HCT116 (cell line): Measurements from ENCODE around the gene EIF2D. TPM values are rescaled to one million over a fixed set of nuclear protein-coding genes. Genes with fewer than 3 reads are reported as not detected.

Experiments
- ATAC-seq: fragments of 200-7000 bp; cut with Tn5 transposase; 2 replicates; pipeline ENCODE4 v1.9.1; 2020; ENCODE audit warnings: mild to moderate bottlenecking, moderate library complexity
- BruUV-seq: library from RNA; stranded (reverse); fragments of 400-500 nt; replicated peaks from 2 replicates; lab custom pipeline; 2021; lab: Mats Ljungman, UMichigan
- CTCF ChIA-PET: fragments of 300-600 bp; sonication (Branson Sonifier 250); formaldehyde crosslinking; loops from one replicate; lab custom pipeline; 2021; ENCODE audit warnings: antibody characterized with exemption; lab: Charles Lee
- POLR2A ChIA-PET: fragments of 300-600, 350-600 bp; sonication (Branson Sonifier 250); formaldehyde crosslinking; loops from one replicate; lab custom pipeline; 2021; ENCODE audit warnings: antibody characterized with exemption; lab: Charles Lee
- RAD21 ChIA-PET, 2 experiments: fragments of 300-600 bp; sonication (Branson Sonifier 250); formaldehyde crosslinking; loops; one replicate each; lab custom pipeline; 2023; ENCODE audit warnings: low total read pairs in 2 of 2; ENCODE audit not compliant: uncharacterized antibody in 2 of 2, unreplicated experiment in 2 of 2, low non-redundant PET in 1 of 2; lab: Charles Lee
- DNase-seq: peaks from one replicate; pipeline ENCODE4 v3.0.0-alpha.2; 2010; ENCODE audit warnings: low read depth, low spot score
- H2AFZ ChIP-seq: fragments of 200-600 bp; shearing (Covaris generic), sonication (generic); 2 replicates; pipeline ENCODE4 v1.6.1; 2017; ENCODE audit warnings: low read depth, mixed run types, mixed read lengths, antibody characterized with exemption, low read length; ENCODE audit not compliant: poor library complexity, severe bottlenecking
- H3K27ac ChIP-seq: 2 replicates; pipeline ENCODE4 v1.5.1; 2012; ENCODE audit warnings: low read depth, low read length
- H3K27me3 ChIP-seq: fragments of 200-600 bp; sonication (generic); 2 replicates; pipeline ENCODE4 v1.6.1; 2016; ENCODE audit warnings: mixed run types, low read length, mixed read lengths; ENCODE audit not compliant: insufficient read depth
- H3K36me3 ChIP-seq, 2 experiments: fragments of 200-500 bp in 1 of 2; fragments of 200-600 bp in 1 of 2; sonication (Bioruptor generic) in 1 of 2; sonication (generic) in 1 of 2; 2 replicates each; pipeline versions ENCODE4 v1.5.1 to v1.6.1; 2014 to 2016; ENCODE audit warnings: low read length in 2 of 2, inconsistent platforms in 1 of 2, mixed read lengths in 1 of 2, mixed run types in 1 of 2; ENCODE audit not compliant: insufficient read depth in 2 of 2, control insufficient read depth in 1 of 2
- H3K4me1 ChIP-seq, 2 experiments: fragments of 200-600 bp in 1 of 2; sonication (generic) in 1 of 2; 2 replicates each; pipeline versions ENCODE4 v1.5.1 to v1.6.1; 2012 to 2017; ENCODE audit warnings: low read length in 2 of 2, inconsistent platforms in 1 of 2, mild to moderate bottlenecking in 1 of 2, mixed read lengths in 1 of 2, mixed run types in 1 of 2, moderate library complexity in 1 of 2; ENCODE audit not compliant: insufficient read depth in 2 of 2, control insufficient read depth in 1 of 2
- H3K4me2 ChIP-seq: fragments of 200-600 bp; sonication (generic); 2 replicates; pipeline ENCODE4 v1.6.1; 2017; ENCODE audit warnings: mixed run types, low read length, mixed read lengths
- H3K4me3 ChIP-seq, 2 experiments: fragments of 200-600 bp in 1 of 2; sonication (generic) in 1 of 2; replicated peaks in 1 of 2; 2 replicates each; pipeline ENCODE4 v1.5.1; 2011 to 2016; ENCODE audit warnings: low read length in 2 of 2, control low read depth in 1 of 2, low read depth in 1 of 2, mild to moderate bottlenecking in 1 of 2, mixed read lengths in 1 of 2, mixed run types in 1 of 2
- H3K79me2 ChIP-seq: fragments of 200-600 bp; sonication (generic); 2 replicates; pipeline ENCODE4 v1.6.1; 2017; ENCODE audit warnings: mild to moderate bottlenecking, mixed run types, low read length, moderate library complexity, mixed read lengths; ENCODE audit not compliant: insufficient read depth
- H3K9ac ChIP-seq: fragments of 200-600 bp; sonication (generic); 2 replicates; pipeline ENCODE4 v1.6.1; 2016; ENCODE audit warnings: low read length, mixed read lengths
- H3K9me2 ChIP-seq: fragments of 200-600 bp; sonication (generic), shearing (Covaris generic); 2 replicates; pipeline ENCODE4 v1.6.1; 2017; ENCODE audit warnings: mixed run types, mild to moderate bottlenecking, moderate library complexity; ENCODE audit not compliant: insufficient read depth
- H3K9me3 ChIP-seq, 2 experiments: fragments of 200-500 bp in 1 of 2; fragments of 200-600 bp in 1 of 2; sonication (Bioruptor generic) in 1 of 2; sonication (generic) in 1 of 2; 2 replicates each; pipeline ENCODE4 v1.6.1; 2014 to 2017; ENCODE audit warnings: low read length in 2 of 2, mixed read lengths in 2 of 2, inconsistent platforms in 1 of 2, low read depth in 1 of 2, mild to moderate bottlenecking in 1 of 2, mixed run types in 1 of 2, moderate library complexity in 1 of 2; ENCODE audit not compliant: control insufficient read depth in 1 of 2, insufficient read depth in 1 of 2
- H4K20me1 ChIP-seq: fragments of 200-600 bp; sonication (generic), shearing (Covaris generic); 2 replicates; pipeline ENCODE4 v1.6.1; 2017; ENCODE audit warnings: mixed run types, mild to moderate bottlenecking, moderate library complexity; ENCODE audit not compliant: insufficient read depth
- EGR1 ChIP-seq: IDR thresholded peaks from 2 replicates; pipeline ENCODE4 v1.6.1; 2012; ENCODE audit warnings: low read depth
- EZH2 ChIP-seq: fragments of 200-600 bp; sonication (generic); IDR thresholded peaks from 2 replicates; pipeline ENCODE4 v1.6.1; 2017; ENCODE audit warnings: antibody characterized with exemption, mixed run types
- FOSL1 ChIP-seq: IDR thresholded peaks from 2 replicates; pipeline ENCODE4 v1.6.1; 2012; ENCODE audit warnings: low read depth
- JUND ChIP-seq: IDR thresholded peaks from 2 replicates; pipeline ENCODE4 v1.6.1; 2012
- POLR2A ChIP-seq: IDR thresholded peaks from 2 replicates; pipeline ENCODE4 v1.7.0; 2011; ENCODE audit warnings: borderline replicate concordance; ENCODE audit not compliant: insufficient read depth, insufficient read length; ENCODE audit errors: extremely low read depth
- SRF ChIP-seq: IDR thresholded peaks from 2 replicates; pipeline ENCODE4 v1.6.1; 2012; ENCODE audit warnings: low read depth
- TCF7L2 ChIP-seq: IDR thresholded peaks from 2 replicates; pipeline ENCODE4 v1.7.0; 2011; ENCODE audit warnings: borderline replicate concordance, inconsistent platforms; ENCODE audit not compliant: insufficient read depth, insufficient read length; ENCODE audit errors: extremely low read depth
- ZFX ChIP-seq: fragments of 450-650 bp; IDR thresholded peaks from 2 replicates; pipeline ENCODE4 v1.6.1; 2017
- intact Hi-C: fragments of 100-400 bp; cut with micrococcal nuclease; formaldehyde crosslinking; loops from 2 replicates; pipeline ENCODE4 v1.10.0; 2022
- total RNA-seq: library from RNA; stranded (reverse); gene quantifications from one replicate; pipeline ENCODE4 v1.2.1, GENCODE V29; 2021; ENCODE audit not compliant: unreplicated experiment
- TF ChIP-seq, protein P1 (sequence below), 3 experiments: fragments of 200-600 bp in 1 of 3; sonication (generic) in 1 of 3; IDR thresholded peaks in 2 of 3; conservative IDR thresholded peaks in 1 of 3; 2 replicates each; pipeline ENCODE4 v1.5.1; 2012 to 2017; ENCODE audit warnings: low read depth in 2 of 3, low read length in 2 of 3, antibody characterized with exemption in 1 of 3, borderline replicate concordance in 1 of 3, control low read depth in 1 of 3, mild to moderate bottlenecking in 1 of 3, mixed read lengths in 1 of 3, mixed run types in 1 of 3, moderate library complexity in 1 of 3; ENCODE audit not compliant: insufficient read depth in 1 of 3
- TF ChIP-seq, protein P2 (sequence below): IDR thresholded peaks from 2 replicates; pipeline ENCODE4 v1.6.1; 2012

The EIF2D gene
- total RNA-seq, 1 experiment from 2014 or later = 54.8 TPM

DNA sequence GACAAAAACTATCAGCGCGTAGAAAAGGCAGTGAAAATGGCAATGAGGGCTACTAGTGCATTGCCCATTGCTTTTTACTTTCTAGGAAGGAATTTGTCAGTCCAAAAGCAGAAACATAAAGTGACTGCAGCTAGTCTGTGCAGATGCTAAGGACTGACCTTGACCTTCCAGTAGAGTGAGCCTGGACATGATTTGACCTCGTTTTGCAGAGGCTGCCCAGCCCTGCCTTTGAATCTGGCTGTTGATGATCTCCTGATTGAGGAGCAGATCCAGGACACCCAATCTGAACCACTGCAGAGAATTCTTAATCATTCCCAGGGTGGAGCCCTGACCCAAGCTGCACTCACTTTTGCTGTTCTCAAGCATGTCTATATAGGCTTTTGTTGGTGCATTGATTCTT, 44.7 kb upstream of the EIF2D start (continued):
- no peak for TF ChIP-seq EGR1
- TF ChIP-seq FOSL1 = no peak
- no peak for TF ChIP-seq EZH2
- TF ChIP-seq, protein P1, sequence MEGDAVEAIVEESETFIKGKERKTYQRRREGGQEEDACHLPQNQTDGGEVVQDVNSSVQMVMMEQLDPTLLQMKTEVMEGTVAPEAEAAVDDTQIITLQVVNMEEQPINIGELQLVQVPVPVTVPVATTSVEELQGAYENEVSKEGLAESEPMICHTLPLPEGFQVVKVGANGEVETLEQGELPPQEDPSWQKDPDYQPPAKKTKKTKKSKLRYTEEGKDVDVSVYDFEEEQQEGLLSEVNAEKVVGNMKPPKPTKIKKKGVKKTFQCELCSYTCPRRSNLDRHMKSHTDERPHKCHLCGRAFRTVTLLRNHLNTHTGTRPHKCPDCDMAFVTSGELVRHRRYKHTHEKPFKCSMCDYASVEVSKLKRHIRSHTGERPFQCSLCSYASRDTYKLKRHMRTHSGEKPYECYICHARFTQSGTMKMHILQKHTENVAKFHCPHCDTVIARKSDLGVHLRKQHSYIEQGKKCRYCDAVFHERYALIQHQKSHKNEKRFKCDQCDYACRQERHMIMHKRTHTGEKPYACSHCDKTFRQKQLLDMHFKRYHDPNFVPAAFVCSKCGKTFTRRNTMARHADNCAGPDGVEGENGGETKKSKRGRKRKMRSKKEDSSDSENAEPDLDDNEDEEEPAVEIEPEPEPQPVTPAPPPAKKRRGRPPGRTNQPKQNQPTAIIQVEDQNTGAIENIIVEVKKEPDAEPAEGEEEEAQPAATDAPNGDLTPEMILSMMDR (IDR thresholded peaks at IDR 0.05 in 2 of 3, conservative IDR thresholded peaks at IDR 0.05 in 1 of 3; ENCODE audit: borderline replicate concordance in 1 of 3, insufficient read depth in 1 of 3, low read depth in 2 of 3, low read length in 2 of 3) = no peak
- TF ChIP-seq ZFX = no peak
- TF ChIP-seq, protein P2, sequence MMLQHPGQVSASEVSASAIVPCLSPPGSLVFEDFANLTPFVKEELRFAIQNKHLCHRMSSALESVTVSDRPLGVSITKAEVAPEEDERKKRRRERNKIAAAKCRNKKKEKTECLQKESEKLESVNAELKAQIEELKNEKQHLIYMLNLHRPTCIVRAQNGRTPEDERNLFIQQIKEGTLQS = no peak
- TF ChIP-seq TCF7L2 = no peak
- no peak for TF ChIP-seq SRF
- no peak for TF ChIP-seq POLR2A
- TF ChIP-seq, all 23 proteins: peak for 0

DNA sequence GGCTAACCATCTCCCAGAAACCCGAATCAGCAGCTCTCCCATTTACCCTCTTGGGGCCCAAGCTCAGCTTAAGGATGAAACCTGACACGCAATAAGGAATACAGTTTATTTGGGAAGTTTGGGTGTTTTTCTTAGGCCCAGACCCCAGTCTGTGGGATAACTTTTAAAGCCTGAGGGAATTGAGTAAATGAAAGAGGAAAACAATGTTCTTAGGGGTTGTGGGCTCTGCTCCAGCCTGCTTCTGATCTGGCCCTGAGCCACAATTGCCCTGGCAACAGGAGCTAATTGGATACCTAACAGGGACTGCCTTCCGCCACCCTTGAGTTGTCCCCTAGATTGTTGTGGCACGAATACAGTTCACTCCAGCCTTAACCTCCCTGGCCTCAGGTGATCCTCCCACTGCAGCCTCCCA, 43.2 kb upstream of the EIF2D start:
- Histone ChIP-seq H3K4me3 (no peak overlapping the region), H3K9me2 (no peaks in the 10 kb centered on the region), H4K20me1 (no peaks in the 10 kb centered on the region), H3K36me3 (no peaks in the 10 kb centered on the region), H3K9me3 (no peaks in the 10 kb centered on the region), H2AFZ (no peak overlapping the region), H3K27me3 (no peaks in the 10 kb centered on the region), H3K4me2 (no peak overlapping the region), H3K4me1 (no peaks in the 10 kb centered on the region; a peak in 1 of 4 replicates), H3K9ac (no peak overlapping the region), H3K27ac (no peak overlapping the region), H3K79me2 (no peaks in the 10 kb centered on the region)
- DNase-seq = no peak
- no TSS peak for BruUV-seq
- TF ChIP-seq EZH2 (no peak), FOSL1 (no peak), JUND (no peak)
- CTCF ChIA-PET = interaction anchor here (0.7 to 3.4 kb wide), 5 partner anchors 9 to 26 kb away, joined by 3 to 13 read pairs (median 4); partner anchors contain the start of gene DYRK3
- POLR2A ChIA-PET = interaction anchor here (1.1 kb wide), 1 partner anchor 20 kb away, joined by 4 read pairs; the partner anchor contains the start of gene DYRK3
- no peak for ATAC-seq
- intact Hi-C loops = no loop called here
- RAD21 ChIA-PET = no interaction called here
